Activated CD8-positive, alpha-beta memory T cell treated with anti-CD3 and anti-CD28 coated beads, Interleukin-2, amount 50 U/mL, for 24 hours (primary cell): ENCODE data around the gene TMEM82.

ENCODE experiments used
- DNase-seq: peaks from one replicate; pipeline ENCODE4 v3.0.0-alpha.2; 2020; ENCODE audit errors: extremely low read depth

Gene TMEM82

GRCh38 chr1:15756143-15757015 is 14.1 kb downstream of the TMEM82 start:
- no peak for DNase-seq

GRCh38 chr1:15757016-15757543 is 14.8 kb downstream of the TMEM82 start:
- DNase-seq: no peak

GRCh38 chr1:15757575-15758342 is 15.5 kb downstream of the TMEM82 start:
- no peak for DNase-seq

GRCh38 chr1:15758343-15758931 is 16.1 kb downstream of the TMEM82 start, which contains the start of gene FBLIM1:
TSS of gene FBLIM1 (plus strand) at chr1:15758795. CDS start at chr1:15764984, 6,189 bp downstream.
- no peak for DNase-seq

- DNase-seq: no peak
Observed at GRCh38 chr1:15758953-15759661, 16.8 kb downstream of the TMEM82 start.

- DNase-seq: no peak
Observed at GRCh38 chr1:15760520-15761211, 18.4 kb downstream of the TMEM82 start.

- no peak for DNase-seq
Observed at GRCh38 chr1:15761366-15762128, 19.2 kb downstream of the TMEM82 start.

GRCh38 chr1:15762546-15762945 is 20.2 kb downstream of the TMEM82 start:
- DNase-seq: no peak

- no peak for DNase-seq
Observed at GRCh38 chr1:15764269-15764764, 22.0 kb downstream of the TMEM82 start.

- no peak for DNase-seq
Observed at GRCh38 chr1:15764890-15765289, 22.6 kb downstream of the TMEM82 start.

- DNase-seq: no peak
Observed at GRCh38 chr1:15765495-15766194, 23.3 kb downstream of the TMEM82 start.

- no peak for DNase-seq
Observed at GRCh38 chr1:15767941-15768340, 25.6 kb downstream of the TMEM82 start.

- no peak for DNase-seq
Observed at GRCh38 chr1:15768388-15768787, 26.1 kb downstream of the TMEM82 start.

- DNase-seq: no peak
Observed at GRCh38 chr1:15770313-15770962, 28.1 kb downstream of the TMEM82 start.

- DNase-seq: no peak
Observed at GRCh38 chr1:15771836-15772515, 29.7 kb downstream of the TMEM82 start.

- no peak for DNase-seq
Observed at GRCh38 chr1:15775706-15776105, 33.4 kb downstream of the TMEM82 start.

GRCh38 chr1:15777909-15778707 is 35.8 kb downstream of the TMEM82 start:
- no peak for DNase-seq
